ENCODE results near the gene SLC6A12. TPM values are rescaled to one million over a fixed set of nuclear protein-coding genes. Genes with fewer than 3 reads are reported as not detected.

SLC6A12 gene
- total RNA-seq, 2 experiments from 2014 or later = not detected

DNA sequence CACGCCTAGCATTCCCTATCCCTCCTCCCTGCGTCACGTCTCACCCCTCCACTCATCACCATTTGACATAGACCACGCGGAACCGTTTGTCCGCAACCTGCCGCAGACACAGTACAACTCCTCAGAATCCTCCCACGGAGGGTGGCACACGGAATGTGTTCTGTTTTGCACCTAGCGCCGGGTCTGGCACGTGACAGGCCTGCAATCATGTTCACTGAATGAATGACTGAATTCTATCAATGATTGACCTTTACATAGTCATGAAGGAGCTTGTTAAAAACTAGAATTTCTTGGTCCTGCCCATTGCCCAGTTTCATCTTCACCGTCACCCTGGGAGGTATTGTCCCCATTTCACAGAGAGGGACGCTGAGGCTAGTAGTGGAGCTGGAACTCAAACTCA, 4.7 kb downstream of the SLC6A12 start:
- Mint-ChIP-seq H3K9me3 (no peaks in the 10 kb centered on the region), H3K36me3 (ENCODE audit: low read depth) (no peaks in the 10 kb centered on the region), H3K27me3 (peaks cover 32% of the 10 kb centered on the region), H3K4me3 (no peak overlapping the region), H3K4me1 (peaks cover 3% of the 10 kb centered on the region), H3K27ac (no peak overlapping the region)
- CTCF ChIA-PET = no interaction called here
- no peak for DNase-seq
- POLR2A ChIA-PET = no interaction called here

DNA sequence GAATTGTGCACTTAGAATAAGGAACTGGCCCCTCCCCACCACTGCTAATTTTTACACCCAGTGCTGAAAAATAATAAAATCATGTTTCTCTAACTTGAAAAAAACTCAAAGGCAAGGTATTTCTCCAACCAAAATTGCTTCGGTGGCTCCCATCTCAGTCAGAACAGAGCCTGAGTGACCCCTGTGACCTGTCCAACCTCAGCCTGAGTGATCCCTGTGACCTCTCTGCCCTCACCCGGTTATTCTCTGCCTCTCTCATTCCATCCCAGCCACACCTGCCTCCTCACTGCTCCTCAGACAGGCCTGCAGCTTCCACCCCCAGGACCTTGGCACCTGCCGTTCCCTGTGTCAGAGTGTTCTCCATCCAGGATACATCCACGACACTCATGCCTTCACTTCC, 5.1 kb downstream of the SLC6A12 start:
- Mint-ChIP-seq H3K9me3 (no peaks in the 10 kb centered on the region), H3K27me3 (peaks cover 32% of the 10 kb centered on the region), H3K4me3 (no peak overlapping the region), H3K36me3 (ENCODE audit: low read depth) (no peaks in the 10 kb centered on the region), H3K27ac (no peak overlapping the region), H3K4me1 (peaks cover 3% of the 10 kb centered on the region)
- DNase-seq = no peak
- CTCF ChIA-PET = no interaction called here
- POLR2A ChIA-PET = no interaction called here

DNA sequence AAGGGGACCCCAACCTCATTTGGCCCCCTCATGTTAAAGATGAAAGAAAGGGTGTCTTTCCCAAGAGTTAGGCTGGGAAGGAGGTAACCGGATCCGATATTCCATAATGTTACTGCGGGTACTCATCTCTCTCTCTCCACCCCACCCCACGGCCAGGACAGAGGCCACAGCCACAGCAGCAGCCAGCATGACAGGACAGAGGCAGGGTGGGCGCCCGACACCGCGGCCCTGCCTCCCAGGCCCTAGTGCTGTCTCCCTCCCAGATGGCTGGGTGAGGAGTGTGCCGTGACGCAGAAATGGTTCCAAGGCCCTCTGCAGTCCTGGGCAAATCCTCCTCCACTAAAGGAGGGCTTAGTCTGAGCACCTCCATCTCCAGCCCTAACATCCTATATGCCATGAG, 6.2 kb downstream of the SLC6A12 start:
- Mint-ChIP-seq H3K27me3 (peaks cover 32% of the 10 kb centered on the region), H3K27ac (no peak overlapping the region), H3K4me3 (no peak overlapping the region), H3K36me3 (ENCODE audit: low read depth) (no peaks in the 10 kb centered on the region), H3K4me1 (peaks cover 3% of the 10 kb centered on the region), H3K9me3 (no peaks in the 10 kb centered on the region)
- POLR2A ChIA-PET = no interaction called here
- CTCF ChIA-PET = no interaction called here
- DNase-seq = no peak

DNA sequence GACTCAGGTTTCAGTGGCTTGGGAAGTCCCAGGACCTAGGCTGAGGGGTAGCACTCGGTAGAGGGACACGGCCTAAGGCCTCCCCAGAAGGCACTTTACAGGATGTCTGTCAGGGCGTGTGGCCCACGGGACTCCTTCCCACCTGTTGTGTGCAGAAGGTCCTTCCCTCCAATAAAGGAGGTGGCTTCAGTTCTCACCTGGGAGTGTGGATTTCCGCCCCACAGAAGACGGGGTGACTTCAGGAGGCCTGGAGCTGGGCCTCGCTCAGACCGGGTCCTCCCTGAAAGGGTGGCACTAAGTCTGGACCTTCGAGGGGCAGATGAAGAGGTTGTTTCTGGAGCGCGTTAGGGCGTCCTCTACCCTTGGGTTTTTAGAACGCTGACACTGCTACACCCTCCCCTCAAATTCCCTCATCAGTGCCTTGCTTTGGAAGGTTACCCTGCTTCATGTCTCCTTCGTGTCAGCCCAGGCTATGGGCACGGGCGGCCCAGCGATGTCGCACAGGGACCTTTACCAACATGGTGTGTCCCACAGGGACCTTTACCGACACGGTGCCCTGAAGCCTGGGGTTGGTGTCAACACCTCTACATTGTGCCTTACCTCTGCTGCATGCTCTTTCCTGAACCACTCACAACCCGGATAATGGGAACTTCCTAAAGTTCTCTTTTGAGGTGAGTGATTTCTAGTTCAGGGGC, 7.1 kb downstream of the SLC6A12 start:
- no peaks in the 10 kb centered on the region for H3K9me3 Mint-ChIP-seq
- no peak overlapping the region for H3K27ac Mint-ChIP-seq
- H3K27me3 Mint-ChIP-seq = peaks cover 35% of the 10 kb centered on the region
- CTCF ChIA-PET = no interaction called here
- peaks cover 2% of the 10 kb centered on the region for H3K4me1 Mint-ChIP-seq
- POLR2A ChIA-PET = no interaction called here
- DNase-seq = no peak
- no peaks in the 10 kb centered on the region for H3K36me3 Mint-ChIP-seq (ENCODE audit: low read depth)
- no peak overlapping the region for H3K4me3 Mint-ChIP-seq

DNA sequence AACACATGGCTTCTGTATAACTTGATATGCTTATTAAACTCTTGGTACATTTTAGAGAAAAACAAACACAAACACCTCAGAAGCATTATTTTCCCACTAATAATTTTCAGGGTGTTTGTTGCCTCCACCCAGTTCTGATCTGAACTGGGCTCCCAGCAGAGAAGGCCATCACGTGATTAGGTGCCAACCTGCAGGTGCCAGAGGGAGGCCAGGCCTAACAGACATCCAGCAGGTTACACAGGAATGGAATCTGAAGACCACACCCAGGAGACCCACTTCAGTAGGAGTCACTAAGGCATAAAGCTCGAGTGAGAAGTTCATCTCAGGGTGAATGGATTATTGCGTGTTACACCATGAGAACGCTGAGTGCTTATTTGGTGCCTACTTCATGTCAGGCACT, 8.9 kb downstream of the SLC6A12 start:
- no peak for DNase-seq
- H3K9me3 Mint-ChIP-seq = no peaks in the 10 kb centered on the region
- ChIA-PET POLR2A (no interaction called here), CTCF (no interaction called here)
- H3K27ac Mint-ChIP-seq = no peak overlapping the region
- no peaks in the 10 kb centered on the region for H3K36me3 Mint-ChIP-seq (ENCODE audit: low read depth)
- H3K4me1 Mint-ChIP-seq = peaks cover 2% of the 10 kb centered on the region
- H3K27me3 Mint-ChIP-seq = peaks cover 32% of the 10 kb centered on the region
- H3K4me3 Mint-ChIP-seq = no peak overlapping the region

DNA sequence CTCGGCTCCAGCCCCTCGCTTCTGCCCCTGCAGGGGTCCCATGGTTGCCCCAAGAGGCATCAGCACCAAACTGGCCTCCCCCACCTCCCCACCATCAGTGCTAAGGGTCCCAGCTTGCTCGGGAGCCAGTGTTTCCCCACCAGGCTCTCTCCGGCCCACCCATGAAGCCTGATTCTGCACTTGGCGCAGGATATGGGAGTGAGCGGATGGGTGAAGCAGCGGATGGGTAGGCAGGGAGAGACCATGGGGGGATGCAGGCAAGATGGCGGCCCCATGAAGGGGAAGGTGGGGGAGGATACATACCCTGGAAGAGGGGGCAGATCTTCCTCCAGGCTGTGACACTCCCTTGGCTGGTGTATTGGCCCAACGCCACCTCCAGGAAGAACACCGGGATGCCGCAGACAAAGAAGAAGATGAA, 9.7 kb downstream of the SLC6A12 start:
- peaks cover 2% of the 10 kb centered on the region for H3K4me1 Mint-ChIP-seq
- POLR2A ChIA-PET = no interaction called here
- no peaks in the 10 kb centered on the region for H3K36me3 Mint-ChIP-seq (ENCODE audit: low read depth)
- CTCF ChIA-PET = no interaction called here
- DNase-seq = no peak
- H3K4me3 Mint-ChIP-seq = no peak overlapping the region
- no peak overlapping the region for H3K27ac Mint-ChIP-seq
- H3K9me3 Mint-ChIP-seq = no peaks in the 10 kb centered on the region
- peaks cover 32% of the 10 kb centered on the region for H3K27me3 Mint-ChIP-seq

DNA sequence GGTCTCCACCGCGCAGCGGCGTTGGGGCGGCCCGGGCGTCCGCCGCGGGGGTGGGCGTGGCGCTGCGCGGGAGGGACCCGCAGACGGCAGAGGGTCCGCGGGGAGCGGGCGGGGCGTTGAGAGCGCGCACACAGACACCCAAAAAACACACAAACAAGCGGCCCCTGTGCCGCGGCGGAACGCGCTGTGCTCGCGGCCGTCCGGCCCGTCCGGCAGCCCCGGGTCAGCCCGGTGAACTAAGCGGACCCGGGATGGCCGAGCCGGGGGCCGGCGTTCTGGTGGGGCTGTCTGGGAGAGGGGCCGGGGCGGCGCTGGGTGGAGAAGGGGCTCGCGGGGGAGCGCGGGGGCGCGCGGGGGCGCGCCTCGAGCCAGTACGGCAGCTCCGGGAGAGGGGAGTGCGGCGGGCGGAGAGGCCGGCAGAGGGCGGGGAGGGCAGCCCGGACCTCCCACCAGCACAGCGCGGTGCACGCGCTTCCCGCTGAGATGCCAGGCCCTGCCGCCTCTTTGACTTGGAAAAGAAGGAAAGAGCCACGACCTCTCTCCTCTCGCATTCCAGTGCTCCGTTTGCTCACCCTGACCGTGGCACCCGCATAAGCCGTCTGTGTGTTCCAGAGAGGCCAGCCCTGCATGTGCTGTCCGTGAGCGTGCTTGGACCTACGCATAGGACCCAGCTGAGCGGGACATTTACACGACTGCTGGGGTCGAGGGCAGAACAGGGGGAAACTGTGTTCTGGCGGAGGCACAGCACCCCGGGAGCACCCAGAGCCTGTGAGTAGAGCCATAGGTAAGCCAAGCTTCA, 10.3 kb downstream of the SLC6A12 start:
- CTCF ChIA-PET = no interaction called here
- peaks cover 32% of the 10 kb centered on the region for H3K27me3 Mint-ChIP-seq
- DNase-seq = no peak

DNA sequence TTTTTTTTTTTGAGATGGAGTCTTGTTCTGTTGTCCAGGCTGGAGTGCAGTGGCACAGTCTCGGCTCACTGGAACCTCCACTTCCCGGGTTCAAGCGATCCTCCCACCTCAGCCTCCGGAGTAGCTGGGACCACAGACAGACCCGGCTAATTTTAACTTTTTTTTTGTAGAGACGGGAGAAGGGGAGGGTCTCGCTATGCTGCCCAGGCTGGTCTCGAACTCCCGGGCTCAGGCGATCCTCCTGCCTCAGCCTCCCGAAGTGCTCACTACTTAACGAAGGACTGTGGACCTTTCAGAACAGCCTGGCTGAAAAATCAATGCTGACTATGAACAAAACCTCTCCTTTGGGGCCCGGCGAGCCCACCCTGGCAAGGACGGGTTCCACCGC, 10.9 kb downstream of the SLC6A12 start:
- Mint-ChIP-seq H3K27me3 (peaks cover 32% of the 10 kb centered on the region), H3K36me3 (ENCODE audit: low read depth) (no peaks in the 10 kb centered on the region), H3K9me3 (no peaks in the 10 kb centered on the region), H3K4me1 (peaks cover 2% of the 10 kb centered on the region), H3K27ac (no peak overlapping the region), H3K4me3 (no peak overlapping the region)
- CTCF ChIA-PET = no interaction called here
- DNase-seq = no peak
- POLR2A ChIA-PET = no interaction called here

More for the DNA sequence above, 10.3 kb downstream of the SLC6A12 start:
- POLR2A ChIA-PET = no interaction called here
- H3K4me1 Mint-ChIP-seq = peaks cover 2% of the 10 kb centered on the region
- no peak overlapping the region for H3K4me3 Mint-ChIP-seq
- H3K36me3 Mint-ChIP-seq (ENCODE audit: low read depth) = no peaks in the 10 kb centered on the region
- H3K27ac Mint-ChIP-seq = no peak overlapping the region
- no peaks in the 10 kb centered on the region for H3K9me3 Mint-ChIP-seq

DNA sequence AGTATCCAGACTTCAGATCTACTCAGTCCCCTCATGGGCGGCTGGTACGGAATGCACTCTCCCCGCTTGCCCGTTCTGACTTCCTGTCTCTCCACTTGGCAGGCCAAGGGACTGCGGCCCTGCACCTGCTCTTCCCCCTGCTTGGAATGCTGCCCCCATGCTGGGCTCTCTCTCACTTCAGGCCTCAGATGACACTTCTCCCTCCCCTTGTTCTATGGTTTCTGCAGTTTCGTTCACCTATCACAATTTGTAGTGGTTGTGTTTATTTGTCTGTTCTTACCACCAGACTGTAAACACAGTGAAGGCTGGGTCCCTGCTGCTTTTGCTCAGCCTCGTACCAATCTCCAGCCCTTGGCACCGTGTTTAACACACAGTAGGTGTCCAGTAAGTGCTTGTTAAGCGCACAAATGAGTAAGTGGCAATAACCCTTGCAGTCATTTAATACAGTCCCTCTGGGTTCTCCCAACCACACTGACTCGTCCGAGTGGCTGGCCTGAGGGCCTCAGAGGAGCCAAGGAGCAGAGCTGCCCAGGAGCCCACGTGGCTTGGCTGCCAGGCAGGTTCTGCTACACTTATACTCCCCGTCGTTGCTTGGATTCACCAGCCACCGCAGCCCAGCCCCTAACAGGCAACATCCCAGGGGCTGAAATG, 11.8 kb downstream of the SLC6A12 start:
- Mint-ChIP-seq H3K27me3 (peaks cover 32% of the 10 kb centered on the region), H3K27ac (no peak overlapping the region), H3K9me3 (no peaks in the 10 kb centered on the region), H3K4me3 (no peak overlapping the region), H3K4me1 (peaks cover 2% of the 10 kb centered on the region), H3K36me3 (ENCODE audit: low read depth) (no peaks in the 10 kb centered on the region)
- ChIA-PET POLR2A (no interaction called here), CTCF (no interaction called here)
- no peak for DNase-seq

DNA sequence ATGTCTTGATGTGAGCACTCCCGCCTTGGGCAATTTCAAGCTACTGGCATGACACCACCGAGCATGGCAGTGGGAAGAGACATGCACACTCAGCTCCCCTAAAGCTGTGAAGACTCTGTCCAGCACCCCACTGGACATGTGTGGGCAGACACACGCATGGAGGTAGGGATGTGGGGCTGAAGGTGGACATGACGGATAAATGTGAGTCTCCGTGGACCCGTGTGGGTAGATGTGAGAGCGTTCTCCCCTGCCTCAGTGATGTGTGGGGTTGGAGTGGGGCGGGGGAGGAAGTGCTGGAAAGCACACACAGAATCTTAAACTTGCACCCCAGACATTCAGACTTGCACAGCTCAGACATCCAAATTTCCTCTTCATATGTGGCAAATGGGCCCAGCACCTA, 12.6 kb downstream of the SLC6A12 start:
- H3K36me3 Mint-ChIP-seq (ENCODE audit: low read depth) = no peaks in the 10 kb centered on the region
- DNase-seq = no peak
- H3K27me3 Mint-ChIP-seq = peaks cover 31% of the 10 kb centered on the region
- no peak overlapping the region for H3K27ac Mint-ChIP-seq
- H3K9me3 Mint-ChIP-seq = no peaks in the 10 kb centered on the region
- ChIA-PET POLR2A (no interaction called here), CTCF (no interaction called here)
- H3K4me1 Mint-ChIP-seq = peaks cover 2% of the 10 kb centered on the region
- H3K4me3 Mint-ChIP-seq = no peak overlapping the region

DNA sequence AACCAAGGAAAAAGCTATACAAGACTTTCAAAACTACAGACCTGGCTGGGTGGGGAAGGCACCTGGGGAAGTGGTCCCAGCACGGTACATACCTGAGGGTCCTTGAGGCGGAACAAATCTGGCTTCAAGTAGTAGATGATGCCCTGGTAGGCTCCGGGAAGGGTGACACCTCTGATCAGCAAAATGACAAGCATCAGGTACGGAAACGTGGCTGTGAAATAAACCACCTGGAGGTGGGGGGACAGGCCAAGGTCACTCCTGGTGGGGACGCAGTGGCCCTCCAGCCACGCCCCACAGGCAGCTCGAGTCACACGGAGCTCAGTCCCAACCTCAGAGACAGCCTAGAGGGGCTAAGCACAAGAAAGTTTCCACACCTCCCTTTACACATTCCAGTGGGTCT, 15.3 kb downstream of the SLC6A12 start:
- CTCF ChIA-PET = no interaction called here
- Mint-ChIP-seq H3K9me3 (no peaks in the 10 kb centered on the region), H3K4me3 (no peak overlapping the region), H3K27me3 (peaks cover 16% of the 10 kb centered on the region), H3K27ac (no peak overlapping the region), H3K36me3 (ENCODE audit: low read depth) (no peaks in the 10 kb centered on the region), H3K4me1 (peaks cover 2% of the 10 kb centered on the region)
- DNase-seq = no peak
- POLR2A ChIA-PET = no interaction called here

DNA sequence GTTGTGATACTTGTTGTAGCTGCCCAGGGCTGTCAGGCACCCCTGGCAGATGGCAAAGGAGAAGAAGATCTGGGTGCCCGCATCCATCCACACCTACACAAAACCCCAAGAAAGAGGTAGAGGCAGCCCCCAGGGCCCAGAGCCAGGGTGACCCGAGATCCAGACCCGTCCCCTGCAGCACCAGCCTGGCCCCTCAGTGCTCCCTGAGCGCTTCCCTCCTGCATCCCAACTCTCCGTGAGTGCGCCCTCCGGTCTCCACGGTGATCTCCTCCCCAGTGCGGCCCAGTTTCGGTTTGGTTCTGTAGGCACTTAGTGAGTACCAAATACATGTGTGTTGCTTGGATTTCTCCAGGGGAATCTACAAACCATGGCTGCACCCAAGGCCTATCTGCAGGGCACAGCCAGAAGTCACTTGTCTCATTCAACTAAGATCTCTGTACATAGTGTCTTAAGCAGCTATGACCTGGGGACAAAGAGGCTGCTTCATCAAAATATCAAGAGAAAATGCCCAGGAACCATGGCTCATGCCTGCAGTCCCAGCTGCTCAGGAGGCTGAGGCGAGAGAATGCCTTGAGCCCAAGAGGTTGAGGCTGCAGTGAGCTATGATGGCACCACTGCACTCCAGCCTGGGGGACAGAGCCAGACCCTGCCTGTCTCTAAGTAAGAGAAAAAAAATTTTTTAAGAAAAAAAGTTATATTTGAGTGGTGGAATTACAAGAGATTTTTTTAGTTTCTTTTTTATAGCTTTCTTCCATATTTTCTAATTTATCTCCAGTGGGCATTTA, 15.9 kb downstream of the SLC6A12 start:
- Mint-ChIP-seq H3K9me3 (no peaks in the 10 kb centered on the region), H3K36me3 (ENCODE audit: low read depth) (no peaks in the 10 kb centered on the region), H3K4me3 (no peak overlapping the region), H3K4me1 (peaks cover 2% of the 10 kb centered on the region), H3K27me3 (peaks cover 16% of the 10 kb centered on the region), H3K27ac (no peak overlapping the region)
- POLR2A ChIA-PET = no interaction called here
- CTCF ChIA-PET = no interaction called here
- DNase-seq = no peak

DNA sequence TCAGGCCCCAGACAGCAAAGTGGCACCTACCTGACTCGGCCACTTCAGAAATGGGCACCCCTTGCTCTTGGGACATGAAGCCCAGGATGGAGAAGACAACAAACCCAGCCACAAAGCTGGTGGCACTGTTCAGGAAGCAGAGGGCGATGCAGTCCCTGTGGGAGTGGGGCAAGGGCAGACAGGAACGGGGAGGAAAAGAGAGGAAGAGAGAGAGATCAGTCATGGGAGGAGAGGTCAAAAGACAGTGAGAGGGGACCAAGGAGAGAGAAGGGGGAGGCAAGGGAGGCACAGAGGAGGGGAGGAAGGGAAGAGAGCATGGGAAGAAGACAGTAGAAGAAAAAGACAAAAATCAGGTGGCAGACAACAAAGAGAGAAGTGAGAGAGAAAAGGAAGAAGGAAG, 16.6 kb downstream of the SLC6A12 start:
- H3K36me3 Mint-ChIP-seq (ENCODE audit: low read depth) = no peaks in the 10 kb centered on the region
- ChIA-PET CTCF (no interaction called here), POLR2A (no interaction called here)
- no peak overlapping the region for H3K27ac Mint-ChIP-seq
- H3K4me1 Mint-ChIP-seq = no peaks in the 10 kb centered on the region
- DNase-seq = no peak
- H3K27me3 Mint-ChIP-seq = peaks cover 11% of the 10 kb centered on the region
- no peak overlapping the region for H3K4me3 Mint-ChIP-seq
- H3K9me3 Mint-ChIP-seq = no peaks in the 10 kb centered on the region

Measured in activated CD4-positive, alpha-beta memory T cell treated with anti-CD3 and anti-CD28 coated beads, Interleukin-2, amount 10 ng/mL, durations not matched to agents 7 days and 5 days (primary cell).